ENCODE data around the gene NOXRED1.

The NOXRED1 gene, protein sequence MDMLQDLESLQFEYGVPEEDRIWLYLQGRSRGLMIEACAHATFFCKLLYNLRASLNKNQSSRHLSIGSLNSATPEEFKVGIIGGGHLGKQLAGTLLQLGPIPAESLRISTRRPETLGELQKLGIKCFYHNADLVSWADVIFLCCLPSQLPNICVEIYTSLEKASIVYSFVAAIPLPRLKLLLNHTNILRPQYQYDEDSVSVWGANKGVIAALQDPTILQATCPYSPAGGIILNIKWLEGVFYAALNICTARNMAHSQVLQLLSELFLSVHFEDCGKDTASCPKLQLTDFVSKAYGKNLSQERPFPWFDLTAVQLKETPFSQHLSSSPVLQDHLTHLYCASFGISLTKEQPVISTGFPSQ

DNA sequence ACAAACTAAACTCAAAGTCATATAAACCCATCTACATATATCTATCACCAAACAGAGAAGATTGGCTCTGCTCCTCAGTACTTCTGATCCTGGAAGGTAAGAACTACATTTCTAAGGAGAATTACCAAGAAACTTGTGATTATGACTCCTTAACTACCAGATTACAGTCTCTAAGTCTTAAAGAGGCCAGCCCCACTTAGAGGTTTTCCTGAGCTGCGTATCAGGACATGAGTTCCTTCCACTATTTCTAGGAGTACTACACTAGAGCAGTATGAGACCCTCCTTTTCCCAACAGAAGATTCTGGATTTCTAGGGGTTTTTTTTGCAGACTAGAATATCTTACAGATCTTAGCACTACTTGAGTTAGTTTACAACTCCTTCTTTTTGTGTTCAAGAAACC, at the start of gene NOXRED1:
Gene NOXRED1, minus strand, starts transcription at position 101 of the 400 bp plus-strand sequence. CDS start 634 bp downstream, outside the sequence.
- TF ChIP-seq, protein P1, sequence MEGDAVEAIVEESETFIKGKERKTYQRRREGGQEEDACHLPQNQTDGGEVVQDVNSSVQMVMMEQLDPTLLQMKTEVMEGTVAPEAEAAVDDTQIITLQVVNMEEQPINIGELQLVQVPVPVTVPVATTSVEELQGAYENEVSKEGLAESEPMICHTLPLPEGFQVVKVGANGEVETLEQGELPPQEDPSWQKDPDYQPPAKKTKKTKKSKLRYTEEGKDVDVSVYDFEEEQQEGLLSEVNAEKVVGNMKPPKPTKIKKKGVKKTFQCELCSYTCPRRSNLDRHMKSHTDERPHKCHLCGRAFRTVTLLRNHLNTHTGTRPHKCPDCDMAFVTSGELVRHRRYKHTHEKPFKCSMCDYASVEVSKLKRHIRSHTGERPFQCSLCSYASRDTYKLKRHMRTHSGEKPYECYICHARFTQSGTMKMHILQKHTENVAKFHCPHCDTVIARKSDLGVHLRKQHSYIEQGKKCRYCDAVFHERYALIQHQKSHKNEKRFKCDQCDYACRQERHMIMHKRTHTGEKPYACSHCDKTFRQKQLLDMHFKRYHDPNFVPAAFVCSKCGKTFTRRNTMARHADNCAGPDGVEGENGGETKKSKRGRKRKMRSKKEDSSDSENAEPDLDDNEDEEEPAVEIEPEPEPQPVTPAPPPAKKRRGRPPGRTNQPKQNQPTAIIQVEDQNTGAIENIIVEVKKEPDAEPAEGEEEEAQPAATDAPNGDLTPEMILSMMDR (IDR thresholded peaks at IDR 0.05; ENCODE audit: insufficient read depth, low read length, missing control alignments), result no peak
- CTCF ChIA-PET, result no interaction called here
- POLR2A ChIA-PET, result no interaction called here
- no peak within 1 kb of the TSS for H3K4me3 ChIP-seq (ENCODE audit: low read depth, low read length)
- no peak for DNase-seq (ENCODE audit: low read depth, low spot score)

DNA sequence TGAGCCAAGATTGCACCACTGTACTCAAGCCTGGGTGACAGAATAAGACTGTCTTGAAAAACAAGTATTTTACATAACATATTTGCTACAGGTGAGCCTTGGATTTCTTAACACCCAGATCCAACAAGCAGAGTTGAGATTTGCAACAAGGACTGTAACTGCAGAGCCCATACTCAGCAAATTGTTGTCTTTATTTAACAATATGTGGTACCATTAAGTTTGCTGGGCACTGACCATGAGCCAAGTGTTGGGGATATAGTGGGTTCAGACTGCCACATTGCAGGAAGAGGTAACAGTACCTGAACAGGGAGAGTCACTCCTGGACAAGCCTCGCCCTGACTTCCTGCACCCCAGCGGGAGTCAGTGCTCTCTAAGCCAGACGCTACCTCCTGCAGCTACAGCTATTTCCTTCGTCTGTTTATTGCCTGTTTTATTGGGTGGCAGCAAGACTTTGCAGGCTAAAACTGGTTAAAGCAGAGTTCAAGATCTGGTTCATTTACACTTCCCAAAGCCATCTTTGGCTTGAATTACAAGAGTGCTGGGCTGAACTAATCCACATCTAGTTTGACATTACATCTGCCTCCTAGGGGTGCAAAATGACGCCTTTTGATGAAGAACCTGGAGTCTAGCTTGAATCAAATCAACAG, 47.0 kb upstream of the NOXRED1 start:
- TF ChIP-seq, protein P1 (IDR thresholded peaks at IDR 0.05; ENCODE audit: insufficient read depth, low read length, missing control alignments), result no peak
- CTCF ChIA-PET, result interaction anchor here (1.6 kb wide), 1 partner anchor 8 kb away, joined by 3 read pairs; no protein-coding TSS in a partner anchor
- H3K4me3 ChIP-seq (ENCODE audit: low read depth, low read length), result no peak overlapping the region
- POLR2A ChIA-PET, result no interaction called here
- DNase-seq (ENCODE audit: low read depth, low spot score), result no peak

DNA sequence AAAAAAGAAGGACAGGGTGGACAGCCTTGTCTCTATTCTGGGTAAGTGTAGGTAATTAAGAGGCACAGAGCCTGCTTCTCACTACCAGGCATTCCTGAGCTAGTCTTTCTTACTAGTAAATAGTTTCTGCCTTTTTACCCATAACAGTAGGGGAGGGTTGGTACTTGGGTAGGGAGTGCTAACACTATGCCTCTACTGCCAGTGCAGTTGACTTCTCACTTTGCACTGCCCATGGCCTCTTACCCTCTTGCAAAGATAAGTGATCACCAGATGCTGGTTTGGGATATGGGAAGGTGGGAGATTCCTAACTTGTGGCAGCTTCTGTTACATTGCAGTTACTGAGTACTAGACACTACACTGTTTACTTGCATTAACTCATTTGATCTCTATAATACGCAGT, 46.2 kb upstream of the NOXRED1 start:
- POLR2A ChIA-PET, result interaction anchor here (0.9 kb wide), 1 partner anchor 63 kb away, joined by 3 read pairs; no protein-coding TSS in a partner anchor
- no peak for DNase-seq (ENCODE audit: low read depth, low spot score)
- CTCF ChIA-PET, result interaction anchor here (1.3 to 3.1 kb wide), 3 partner anchors 9 to 82 kb away, joined by 3 to 38 read pairs (median 3); no protein-coding TSS in a partner anchor
- TF ChIP-seq, protein P1 (IDR thresholded peaks at IDR 0.05; ENCODE audit: insufficient read depth, low read length, missing control alignments), result no peak
- H3K4me3 ChIP-seq (ENCODE audit: low read depth, low read length), result no peak overlapping the region

DNA sequence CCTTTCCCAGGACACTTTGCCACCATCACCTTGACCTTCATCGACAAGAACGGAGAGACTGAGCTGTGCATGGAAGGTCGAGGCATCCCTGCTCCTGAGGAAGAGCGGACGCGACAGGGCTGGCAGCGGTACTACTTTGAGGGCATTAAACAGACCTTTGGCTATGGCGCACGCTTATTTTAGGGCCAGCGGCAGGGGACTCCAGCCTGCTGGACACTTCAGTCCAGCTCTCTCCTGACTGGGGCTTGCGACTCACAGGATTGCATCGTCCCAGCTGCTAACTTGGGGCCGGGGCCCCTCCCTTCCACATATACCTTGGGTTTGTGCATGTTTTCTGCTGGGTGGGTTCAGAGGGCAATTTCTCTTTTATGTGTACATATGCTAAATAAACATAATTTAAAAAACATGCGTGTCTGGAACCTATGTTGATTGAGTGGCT, 45.8 kb upstream of the NOXRED1 start:
- no peak overlapping the region for H3K4me3 ChIP-seq (ENCODE audit: low read depth, low read length)
- no peak for DNase-seq (ENCODE audit: low read depth, low spot score)
- CTCF ChIA-PET, result interaction anchor here (1.3 to 3.1 kb wide), 3 partner anchors 10 to 82 kb away, joined by 3 to 38 read pairs (median 3); no protein-coding TSS in a partner anchor
- TF ChIP-seq, protein P1 (IDR thresholded peaks at IDR 0.05; ENCODE audit: insufficient read depth, low read length, missing control alignments), result no peak
- POLR2A ChIA-PET, result interaction anchor here (0.9 kb wide), 1 partner anchor 64 kb away, joined by 3 read pairs; no protein-coding TSS in a partner anchor

DNA sequence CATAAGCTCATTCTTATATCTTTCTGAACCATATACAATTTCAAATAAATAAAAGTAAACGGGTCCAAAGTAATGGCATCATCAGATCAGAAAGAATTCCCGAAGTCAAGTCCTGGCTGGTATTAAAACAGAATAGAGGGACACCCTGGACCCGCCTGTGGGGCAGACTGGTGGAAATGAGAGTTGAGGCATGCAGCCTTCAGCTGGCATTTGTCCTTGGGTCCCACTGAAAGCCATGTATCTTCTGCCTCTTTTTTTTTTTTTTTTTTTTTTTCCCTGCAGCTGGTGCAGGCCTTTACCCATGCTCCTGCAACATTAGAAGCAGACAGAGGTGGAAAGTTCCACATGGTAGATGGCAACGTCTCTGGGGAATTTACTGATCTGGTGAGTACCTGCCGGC, 44.5 kb upstream of the NOXRED1 start:
- POLR2A ChIA-PET, result interaction anchor here (0.7 kb wide), 1 partner anchor 11 kb away, joined by 4 read pairs; no protein-coding TSS in a partner anchor
- TF ChIP-seq, protein P1 (IDR thresholded peaks at IDR 0.05; ENCODE audit: insufficient read depth, low read length, missing control alignments), result no peak
- DNase-seq (ENCODE audit: low read depth, low spot score), result no peak
- H3K4me3 ChIP-seq (ENCODE audit: low read depth, low read length), result no peak overlapping the region
- CTCF ChIA-PET, result interaction anchor here (1.0 to 3.1 kb wide), 3 partner anchors 8 to 235 kb away, joined by 3 to 38 read pairs (median 3); no protein-coding TSS in a partner anchor
